HL-60/S4 treated with retinoic acid at 250 ng/mL for 4 days and 3 days (cell line): ENCODE results near the gene ULBP3.
"Not testable (repeated sequence)": the region's sequence is repeated elsewhere in the genome, so short reads cannot be mapped to it uniquely, and the experiment has no call there.

Source experiments
- in situ Hi-C: fragments of 300-500 bp; cut with MboI; formaldehyde crosslinking; loops from 2 replicates; pipeline ENCODE4 v1.7.0; 2022; ENCODE audit warnings: low sequenced_read_pairs

The ULBP3 gene

GRCh38 chr6:150021870-150022269 lies 47.1 kb downstream of the ULBP3 start:
- in situ Hi-C loops, result not testable (repeated sequence)

- in situ Hi-C loops, result no loop called here
Measured at GRCh38 chr6:150018846-150019580, 49.9 kb downstream of the ULBP3 start.

- in situ Hi-C loops, result not testable (repeated sequence)
Measured at GRCh38 chr6:150017186-150017521, 51.8 kb downstream of the ULBP3 start.

GRCh38 chr6:150016324-150017185 lies 52.4 kb downstream of the ULBP3 start:
- in situ Hi-C loops, result no loop called here

- in situ Hi-C loops, result not testable (repeated sequence)
Measured at GRCh38 chr6:150015281-150016001, 53.5 kb downstream of the ULBP3 start.

- in situ Hi-C loops, result not testable (repeated sequence)
Measured at GRCh38 chr6:150014623-150015280, 54.2 kb downstream of the ULBP3 start.

GRCh38 chr6:150013785-150014622 lies 54.9 kb downstream of the ULBP3 start:
- in situ Hi-C loops, result not testable (repeated sequence)

- in situ Hi-C loops, result not testable (repeated sequence)
Measured at GRCh38 chr6:150012846-150013784, 55.8 kb downstream of the ULBP3 start.
